ENCODE measurements around the gene ARHGAP42. TPM values are rescaled to one million over a fixed set of nuclear protein-coding genes. Genes with fewer than 3 reads are reported as not detected.

Gene ARHGAP42
- total RNA-seq, 1 experiment from 2014 or later, result 8.0 TPM

DNA sequence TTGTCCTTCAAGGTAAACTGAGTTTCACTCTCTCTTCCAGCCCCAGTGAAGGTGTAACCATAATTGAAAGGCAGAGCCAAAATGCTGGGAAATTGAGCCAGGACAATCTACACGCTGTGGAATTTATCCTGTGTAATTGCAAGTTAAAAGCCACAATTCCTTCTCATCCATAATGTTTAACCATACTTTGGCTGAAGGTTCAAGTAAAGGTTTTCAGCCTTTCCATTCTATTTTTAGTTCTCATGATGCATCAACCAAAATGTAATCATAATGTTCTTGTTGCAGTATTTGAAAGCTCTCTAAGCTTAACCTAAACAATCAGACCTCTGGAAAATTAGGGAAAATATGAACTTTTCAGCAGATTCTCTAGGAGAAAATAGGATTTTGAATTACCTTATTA is 14.0 kb upstream of the ARHGAP42 start:
- no TSS peak for BruUV-seq (replicated peaks)
- no peak overlapping the region for H3K4me3 ChIP-seq (ENCODE audit: low read depth, low read length, poor library complexity, severe bottlenecking)
- intact Hi-C loops (cut with micrococcal nuclease; ENCODE audit: unreplicated experiment), result no loop called here
- no peaks in the 10 kb centered on the region for H3K9me3 ChIP-seq (ENCODE audit: low read depth, low read length, poor library complexity, severe bottlenecking)
- DNase-seq (ENCODE audit: low spot score), result no peak
- no peaks in the 10 kb centered on the region for H3K36me3 ChIP-seq (ENCODE audit: insufficient read depth, low read length, poor library complexity, severe bottlenecking)
- TF ChIP-seq EZH2 (IDR thresholded peaks at IDR 0.05; ENCODE audit: borderline replicate concordance, low read depth, low read length, poor library complexity, severe bottlenecking), result no peak
- TF ChIP-seq, protein P1, sequence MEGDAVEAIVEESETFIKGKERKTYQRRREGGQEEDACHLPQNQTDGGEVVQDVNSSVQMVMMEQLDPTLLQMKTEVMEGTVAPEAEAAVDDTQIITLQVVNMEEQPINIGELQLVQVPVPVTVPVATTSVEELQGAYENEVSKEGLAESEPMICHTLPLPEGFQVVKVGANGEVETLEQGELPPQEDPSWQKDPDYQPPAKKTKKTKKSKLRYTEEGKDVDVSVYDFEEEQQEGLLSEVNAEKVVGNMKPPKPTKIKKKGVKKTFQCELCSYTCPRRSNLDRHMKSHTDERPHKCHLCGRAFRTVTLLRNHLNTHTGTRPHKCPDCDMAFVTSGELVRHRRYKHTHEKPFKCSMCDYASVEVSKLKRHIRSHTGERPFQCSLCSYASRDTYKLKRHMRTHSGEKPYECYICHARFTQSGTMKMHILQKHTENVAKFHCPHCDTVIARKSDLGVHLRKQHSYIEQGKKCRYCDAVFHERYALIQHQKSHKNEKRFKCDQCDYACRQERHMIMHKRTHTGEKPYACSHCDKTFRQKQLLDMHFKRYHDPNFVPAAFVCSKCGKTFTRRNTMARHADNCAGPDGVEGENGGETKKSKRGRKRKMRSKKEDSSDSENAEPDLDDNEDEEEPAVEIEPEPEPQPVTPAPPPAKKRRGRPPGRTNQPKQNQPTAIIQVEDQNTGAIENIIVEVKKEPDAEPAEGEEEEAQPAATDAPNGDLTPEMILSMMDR (conservative IDR thresholded peaks at IDR 0.05; ENCODE audit: low read depth, low read length), result no peak
- POLR2A ChIA-PET (ENCODE audit: low non-redundant PET), result no interaction called here
- H3K27ac ChIP-seq (ENCODE audit: low read depth, low read length, poor library complexity, severe bottlenecking), result no peak overlapping the region
- CTCF ChIA-PET, result no interaction called here
- H3K4me1 ChIP-seq (ENCODE audit: insufficient read depth, low read length, poor library complexity, severe bottlenecking), result no peaks in the 10 kb centered on the region
- H3K27me3 ChIP-seq (replicated peaks; ENCODE audit: insufficient read depth, low read depth, low read length, poor library complexity), result no peaks in the 10 kb centered on the region

DNA sequence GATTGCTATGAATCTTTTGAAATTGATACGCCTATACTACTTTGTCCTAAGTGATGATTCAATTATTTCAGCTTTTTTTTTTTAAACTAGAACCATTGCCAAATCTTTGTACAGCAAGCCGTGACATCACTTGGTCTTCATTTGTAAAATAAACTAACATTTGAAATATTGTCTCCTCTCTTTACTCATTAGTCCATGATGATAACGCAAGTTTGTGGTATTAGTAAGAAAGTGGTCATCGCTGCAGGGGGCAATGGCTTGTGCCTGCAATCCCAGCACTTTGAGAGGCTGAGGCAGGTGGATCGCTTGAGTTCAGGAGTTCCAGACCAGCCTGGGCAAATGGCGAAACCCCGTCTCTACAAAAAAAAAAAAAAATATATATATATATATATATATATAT is 12.9 kb upstream of the ARHGAP42 start:
- Histone ChIP-seq H3K27me3 (replicated peaks; ENCODE audit: insufficient read depth, low read depth, low read length, poor library complexity) (no peaks in the 10 kb centered on the region), H3K9me3 (ENCODE audit: low read depth, low read length, poor library complexity, severe bottlenecking) (no peaks in the 10 kb centered on the region), H3K4me3 (ENCODE audit: low read depth, low read length, poor library complexity, severe bottlenecking) (no peak overlapping the region), H3K4me1 (ENCODE audit: insufficient read depth, low read length, poor library complexity, severe bottlenecking) (no peaks in the 10 kb centered on the region), H3K27ac (ENCODE audit: low read depth, low read length, poor library complexity, severe bottlenecking) (no peak overlapping the region), H3K36me3 (ENCODE audit: insufficient read depth, low read length, poor library complexity, severe bottlenecking) (no peaks in the 10 kb centered on the region)
- CTCF ChIA-PET, result no interaction called here
- POLR2A ChIA-PET (ENCODE audit: low non-redundant PET), result no interaction called here
- TF ChIP-seq, protein P1 (conservative IDR thresholded peaks at IDR 0.05; ENCODE audit: low read depth, low read length), result no peak
- no peak for TF ChIP-seq EZH2 (IDR thresholded peaks at IDR 0.05; ENCODE audit: borderline replicate concordance, low read depth, low read length, poor library complexity, severe bottlenecking)
- intact Hi-C loops (cut with micrococcal nuclease; ENCODE audit: unreplicated experiment), result no loop called here
- no peak for DNase-seq (ENCODE audit: low spot score)
- no TSS peak for BruUV-seq (replicated peaks)

DNA sequence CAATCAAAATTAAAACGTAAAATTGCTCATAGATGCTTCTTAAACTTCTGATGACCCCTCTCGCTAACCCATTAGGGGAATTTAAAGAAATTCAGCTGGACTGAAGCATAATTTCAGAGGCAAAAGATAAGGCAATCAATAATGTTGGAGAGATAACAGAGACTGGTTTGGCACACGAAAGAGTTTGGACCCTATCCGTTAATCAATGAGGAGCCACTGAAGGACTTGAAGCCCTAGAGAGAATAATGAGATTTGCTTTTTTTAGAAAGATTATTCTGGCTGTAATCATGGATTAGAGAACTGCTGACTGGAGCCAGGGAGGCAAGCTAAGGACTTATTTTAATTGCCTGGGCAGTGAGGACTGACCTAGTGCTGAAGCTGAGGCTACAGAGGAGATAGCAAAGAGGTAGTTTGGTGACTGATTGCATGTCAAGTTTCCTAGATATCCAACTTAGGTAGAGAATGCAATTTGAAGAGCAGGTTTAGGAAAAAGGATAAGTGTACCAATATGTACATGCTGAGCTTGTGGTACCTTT is 11.9 kb upstream of the ARHGAP42 start:
- CTCF ChIA-PET, result no interaction called here
- intact Hi-C loops (cut with micrococcal nuclease; ENCODE audit: unreplicated experiment), result no loop called here
- H3K4me3 ChIP-seq (ENCODE audit: low read depth, low read length, poor library complexity, severe bottlenecking), result no peak overlapping the region

More for the DNA sequence above, 11.9 kb upstream of the ARHGAP42 start:
- H3K27ac ChIP-seq (ENCODE audit: low read depth, low read length, poor library complexity, severe bottlenecking), result no peak overlapping the region
- BruUV-seq (replicated peaks), result no TSS peak
- TF ChIP-seq EZH2 (IDR thresholded peaks at IDR 0.05; ENCODE audit: borderline replicate concordance, low read depth, low read length, poor library complexity, severe bottlenecking), result no peak
- TF ChIP-seq, protein P1 (conservative IDR thresholded peaks at IDR 0.05; ENCODE audit: low read depth, low read length), result no peak
- no peaks in the 10 kb centered on the region for H3K27me3 ChIP-seq (replicated peaks; ENCODE audit: insufficient read depth, low read depth, low read length, poor library complexity)
- H3K9me3 ChIP-seq (ENCODE audit: low read depth, low read length, poor library complexity, severe bottlenecking), result no peaks in the 10 kb centered on the region
- DNase-seq (ENCODE audit: low spot score), result no peak
- POLR2A ChIA-PET (ENCODE audit: low non-redundant PET), result no interaction called here
- H3K36me3 ChIP-seq (ENCODE audit: insufficient read depth, low read length, poor library complexity, severe bottlenecking), result no peaks in the 10 kb centered on the region
- no peaks in the 10 kb centered on the region for H3K4me1 ChIP-seq (ENCODE audit: insufficient read depth, low read length, poor library complexity, severe bottlenecking)

Measured in A673 (cell line).